HCT116 (cell line): ENCODE results near the gene SLC12A7. TPM values are rescaled to one million over a fixed set of nuclear protein-coding genes. Genes with fewer than 3 reads are reported as not detected.

ENCODE experiments used
- ATAC-seq: fragments of 200-7000 bp; cut with Tn5 transposase; 2 replicates; pipeline ENCODE4 v1.9.1; 2020; ENCODE audit warnings: mild to moderate bottlenecking, moderate library complexity
- BruUV-seq: library from RNA; stranded (reverse); fragments of 400-500 nt; replicated peaks from 2 replicates; lab custom pipeline; 2021; lab: Mats Ljungman, UMichigan
- CTCF ChIA-PET: fragments of 300-600 bp; sonication (Branson Sonifier 250); formaldehyde crosslinking; loops from one replicate; lab custom pipeline; 2021; ENCODE audit warnings: antibody characterized with exemption; lab: Charles Lee
- POLR2A ChIA-PET: fragments of 300-600, 350-600 bp; sonication (Branson Sonifier 250); formaldehyde crosslinking; loops from one replicate; lab custom pipeline; 2021; ENCODE audit warnings: antibody characterized with exemption; lab: Charles Lee
- RAD21 ChIA-PET, 2 experiments: fragments of 300-600 bp; sonication (Branson Sonifier 250); formaldehyde crosslinking; loops; one replicate each; lab custom pipeline; 2023; ENCODE audit warnings: low total read pairs in 2 of 2; ENCODE audit not compliant: uncharacterized antibody in 2 of 2, unreplicated experiment in 2 of 2, low non-redundant PET in 1 of 2; lab: Charles Lee
- DNase-seq: peaks from one replicate; pipeline ENCODE4 v3.0.0-alpha.2; 2010; ENCODE audit warnings: low read depth, low spot score
- H2AFZ ChIP-seq: fragments of 200-600 bp; shearing (Covaris generic), sonication (generic); 2 replicates; pipeline ENCODE4 v1.6.1; 2017; ENCODE audit warnings: low read depth, mixed run types, mixed read lengths, antibody characterized with exemption, low read length; ENCODE audit not compliant: poor library complexity, severe bottlenecking
- H3K27ac ChIP-seq: 2 replicates; pipeline ENCODE4 v1.5.1; 2012; ENCODE audit warnings: low read depth, low read length
- H3K27me3 ChIP-seq: fragments of 200-600 bp; sonication (generic); 2 replicates; pipeline ENCODE4 v1.6.1; 2016; ENCODE audit warnings: mixed run types, low read length, mixed read lengths; ENCODE audit not compliant: insufficient read depth
- H3K36me3 ChIP-seq, 2 experiments: fragments of 200-500 bp in 1 of 2; fragments of 200-600 bp in 1 of 2; sonication (Bioruptor generic) in 1 of 2; sonication (generic) in 1 of 2; 2 replicates each; pipeline versions ENCODE4 v1.5.1 to v1.6.1; 2014 to 2016; ENCODE audit warnings: low read length in 2 of 2, inconsistent platforms in 1 of 2, mixed read lengths in 1 of 2, mixed run types in 1 of 2; ENCODE audit not compliant: insufficient read depth in 2 of 2, control insufficient read depth in 1 of 2
- H3K4me1 ChIP-seq, 2 experiments: fragments of 200-600 bp in 1 of 2; sonication (generic) in 1 of 2; 2 replicates each; pipeline versions ENCODE4 v1.5.1 to v1.6.1; 2012 to 2017; ENCODE audit warnings: low read length in 2 of 2, inconsistent platforms in 1 of 2, mild to moderate bottlenecking in 1 of 2, mixed read lengths in 1 of 2, mixed run types in 1 of 2, moderate library complexity in 1 of 2; ENCODE audit not compliant: insufficient read depth in 2 of 2, control insufficient read depth in 1 of 2
- H3K4me2 ChIP-seq: fragments of 200-600 bp; sonication (generic); 2 replicates; pipeline ENCODE4 v1.6.1; 2017; ENCODE audit warnings: mixed run types, low read length, mixed read lengths
- H3K4me3 ChIP-seq, 2 experiments: fragments of 200-600 bp in 1 of 2; sonication (generic) in 1 of 2; replicated peaks in 1 of 2; 2 replicates each; pipeline ENCODE4 v1.5.1; 2011 to 2016; ENCODE audit warnings: low read length in 2 of 2, control low read depth in 1 of 2, low read depth in 1 of 2, mild to moderate bottlenecking in 1 of 2, mixed read lengths in 1 of 2, mixed run types in 1 of 2
- H3K79me2 ChIP-seq: fragments of 200-600 bp; sonication (generic); 2 replicates; pipeline ENCODE4 v1.6.1; 2017; ENCODE audit warnings: mild to moderate bottlenecking, mixed run types, low read length, moderate library complexity, mixed read lengths; ENCODE audit not compliant: insufficient read depth
- H3K9ac ChIP-seq: fragments of 200-600 bp; sonication (generic); 2 replicates; pipeline ENCODE4 v1.6.1; 2016; ENCODE audit warnings: low read length, mixed read lengths
- H3K9me2 ChIP-seq: fragments of 200-600 bp; sonication (generic), shearing (Covaris generic); 2 replicates; pipeline ENCODE4 v1.6.1; 2017; ENCODE audit warnings: mixed run types, mild to moderate bottlenecking, moderate library complexity; ENCODE audit not compliant: insufficient read depth
- H3K9me3 ChIP-seq, 2 experiments: fragments of 200-500 bp in 1 of 2; fragments of 200-600 bp in 1 of 2; sonication (Bioruptor generic) in 1 of 2; sonication (generic) in 1 of 2; 2 replicates each; pipeline ENCODE4 v1.6.1; 2014 to 2017; ENCODE audit warnings: low read length in 2 of 2, mixed read lengths in 2 of 2, inconsistent platforms in 1 of 2, low read depth in 1 of 2, mild to moderate bottlenecking in 1 of 2, mixed run types in 1 of 2, moderate library complexity in 1 of 2; ENCODE audit not compliant: control insufficient read depth in 1 of 2, insufficient read depth in 1 of 2
- H4K20me1 ChIP-seq: fragments of 200-600 bp; sonication (generic), shearing (Covaris generic); 2 replicates; pipeline ENCODE4 v1.6.1; 2017; ENCODE audit warnings: mixed run types, mild to moderate bottlenecking, moderate library complexity; ENCODE audit not compliant: insufficient read depth
- ATF3 ChIP-seq: IDR thresholded peaks from 2 replicates; pipeline ENCODE4 v1.6.1; 2012
- CBX3 ChIP-seq: IDR thresholded peaks from 2 replicates; pipeline ENCODE4 v1.6.1; 2012; ENCODE audit warnings: low read depth
- CTCF ChIP-seq, 3 experiments: fragments of 200-600 bp in 1 of 3; sonication (generic) in 1 of 3; IDR thresholded peaks in 2 of 3; conservative IDR thresholded peaks in 1 of 3; 2 replicates each; pipeline ENCODE4 v1.5.1; 2012 to 2017; ENCODE audit warnings: low read depth in 2 of 3, low read length in 2 of 3, antibody characterized with exemption in 1 of 3, borderline replicate concordance in 1 of 3, control low read depth in 1 of 3, mild to moderate bottlenecking in 1 of 3, mixed read lengths in 1 of 3, mixed run types in 1 of 3, moderate library complexity in 1 of 3; ENCODE audit not compliant: insufficient read depth in 1 of 3
- ELF1 ChIP-seq: IDR thresholded peaks from 2 replicates; pipeline ENCODE4 v1.6.1; 2012; ENCODE audit warnings: low read depth, borderline replicate concordance
- EZH2 ChIP-seq: fragments of 200-600 bp; sonication (generic); IDR thresholded peaks from 2 replicates; pipeline ENCODE4 v1.6.1; 2017; ENCODE audit warnings: antibody characterized with exemption, mixed run types
- EZH2phosphoT487 ChIP-seq: fragments of 200-600 bp; IDR thresholded peaks from 2 replicates; pipeline ENCODE4 v1.6.1; 2018; ENCODE audit warnings: antibody characterized with exemption, borderline replicate concordance
- FOSL1 ChIP-seq: IDR thresholded peaks from 2 replicates; pipeline ENCODE4 v1.6.1; 2012; ENCODE audit warnings: low read depth
- JUND ChIP-seq: IDR thresholded peaks from 2 replicates; pipeline ENCODE4 v1.6.1; 2012
- POLR2A ChIP-seq: IDR thresholded peaks from 2 replicates; pipeline ENCODE4 v1.7.0; 2011; ENCODE audit warnings: borderline replicate concordance; ENCODE audit not compliant: insufficient read depth, insufficient read length; ENCODE audit errors: extremely low read depth
- POLR2AphosphoS5 ChIP-seq: IDR thresholded peaks from 2 replicates; pipeline ENCODE4 v1.6.1; 2011; ENCODE audit warnings: mild to moderate bottlenecking, low read depth, low read length, moderate library complexity
- RAD21 ChIP-seq: IDR thresholded peaks from 2 replicates; pipeline ENCODE4 v1.6.1; 2012; ENCODE audit warnings: low read depth, mild to moderate bottlenecking
- REST ChIP-seq: IDR thresholded peaks from 2 replicates; pipeline ENCODE4 v1.6.1; 2012; ENCODE audit warnings: low read depth
- SIN3A ChIP-seq: IDR thresholded peaks from 2 replicates; pipeline ENCODE4 v1.6.1; 2012; ENCODE audit warnings: low read depth
- SP1 ChIP-seq: IDR thresholded peaks from 2 replicates; pipeline ENCODE4 v1.6.1; 2012; ENCODE audit warnings: low read depth
- SRF ChIP-seq: IDR thresholded peaks from 2 replicates; pipeline ENCODE4 v1.6.1; 2012; ENCODE audit warnings: low read depth
- TCF7L2 ChIP-seq: IDR thresholded peaks from 2 replicates; pipeline ENCODE4 v1.7.0; 2011; ENCODE audit warnings: borderline replicate concordance, inconsistent platforms; ENCODE audit not compliant: insufficient read depth, insufficient read length; ENCODE audit errors: extremely low read depth
- ZBTB33 ChIP-seq: IDR thresholded peaks from 2 replicates; pipeline ENCODE4 v1.6.1; 2011; ENCODE audit warnings: mild to moderate bottlenecking, low read length, moderate library complexity; ENCODE audit not compliant: insufficient replicate concordance; ENCODE audit errors: extremely low read depth
- ZFX ChIP-seq: fragments of 450-650 bp; IDR thresholded peaks from 2 replicates; pipeline ENCODE4 v1.6.1; 2017
- ZNF274 ChIP-seq: fragments of 200-500 bp; sonication (Bioruptor generic); IDR thresholded peaks from 2 replicates; pipeline ENCODE4 v1.6.1; 2014; ENCODE audit warnings: mild to moderate bottlenecking, low read depth, low read length, inconsistent platforms
- intact Hi-C: fragments of 100-400 bp; cut with micrococcal nuclease; formaldehyde crosslinking; loops from 2 replicates; pipeline ENCODE4 v1.10.0; 2022
- total RNA-seq: library from RNA; stranded (reverse); gene quantifications from one replicate; pipeline ENCODE4 v1.2.1, GENCODE V29; 2021; ENCODE audit not compliant: unreplicated experiment

The SLC12A7 gene
- total RNA-seq, 1 experiment from 2014 or later: 29.6 TPM

- TF ChIP-seq REST (no peak), CBX3 (no peak), EZH2phosphoT487 (no peak)
- TF ChIP-seq, all 23 proteins: peak for 0
These were observed 95.4 kb downstream of the SLC12A7 start (continued) for GRCh38 chr5:1016476-1016875.

- H3K9me3 ChIP-seq: no peaks in the 10 kb centered on the region
- no peaks in the 10 kb centered on the region for H4K20me1 ChIP-seq
- no peak overlapping the region for H2AFZ ChIP-seq
- ChIA-PET RAD21 (no interaction called here), CTCF (no interaction called here)
- H3K4me1 ChIP-seq: peaks cover under 1 to 4% of the 10 kb centered on the region in 2 experiments; a peak in 3 of 4 replicates
- peaks cover 0 to 4% of the 10 kb centered on the region in 2 experiments; a peak in 1 of 4 replicates for H3K36me3 ChIP-seq
- no peak for DNase-seq
- H3K4me3 ChIP-seq: no peak overlapping the region
- no peak for ATAC-seq
- H3K27ac ChIP-seq: no peak overlapping the region
- no TSS peak for BruUV-seq
- no peaks in the 10 kb centered on the region for H3K9me2 ChIP-seq
- no peaks in the 10 kb centered on the region for H3K27me3 ChIP-seq
- H3K9ac ChIP-seq: no peak overlapping the region
- TF ChIP-seq POLR2A (no peak), ATF3 (no peak), SRF (no peak), EZH2phosphoT487 (no peak), CBX3 (no peak), TCF7L2 (no peak), ZFX (no peak), POLR2AphosphoS5 (no peak), RAD21 (no peak), ZNF274 (no peak), SIN3A (no peak), JUND (no peak), CTCF (IDR thresholded peaks at IDR 0.05 in 2 of 3, conservative IDR thresholded peaks at IDR 0.05 in 1 of 3; ENCODE audit: borderline replicate concordance in 1 of 3, insufficient read depth in 1 of 3, low read depth in 2 of 3, low read length in 2 of 3) (no peak), ZBTB33 (no peak), FOSL1 (no peak), EZH2 (no peak), SP1 (no peak), ELF1 (no peak)
- TF ChIP-seq, all 23 proteins: peak for 0
- POLR2A ChIA-PET: no interaction called here
- H3K4me2 ChIP-seq: no peak overlapping the region
- intact Hi-C loops: no loop called here
- H3K79me2 ChIP-seq: no peaks in the 10 kb centered on the region
These were observed 95.8 kb downstream of the SLC12A7 start for GRCh38 chr5:1016036-1016435.
